ENCODE results near the gene PRAMEF15.
"Not testable (repeated sequence)": the region's sequence is repeated elsewhere in the genome, so short reads cannot be mapped to it uniquely, and the experiment has no call there.

- TF ChIP-seq, protein P1, sequence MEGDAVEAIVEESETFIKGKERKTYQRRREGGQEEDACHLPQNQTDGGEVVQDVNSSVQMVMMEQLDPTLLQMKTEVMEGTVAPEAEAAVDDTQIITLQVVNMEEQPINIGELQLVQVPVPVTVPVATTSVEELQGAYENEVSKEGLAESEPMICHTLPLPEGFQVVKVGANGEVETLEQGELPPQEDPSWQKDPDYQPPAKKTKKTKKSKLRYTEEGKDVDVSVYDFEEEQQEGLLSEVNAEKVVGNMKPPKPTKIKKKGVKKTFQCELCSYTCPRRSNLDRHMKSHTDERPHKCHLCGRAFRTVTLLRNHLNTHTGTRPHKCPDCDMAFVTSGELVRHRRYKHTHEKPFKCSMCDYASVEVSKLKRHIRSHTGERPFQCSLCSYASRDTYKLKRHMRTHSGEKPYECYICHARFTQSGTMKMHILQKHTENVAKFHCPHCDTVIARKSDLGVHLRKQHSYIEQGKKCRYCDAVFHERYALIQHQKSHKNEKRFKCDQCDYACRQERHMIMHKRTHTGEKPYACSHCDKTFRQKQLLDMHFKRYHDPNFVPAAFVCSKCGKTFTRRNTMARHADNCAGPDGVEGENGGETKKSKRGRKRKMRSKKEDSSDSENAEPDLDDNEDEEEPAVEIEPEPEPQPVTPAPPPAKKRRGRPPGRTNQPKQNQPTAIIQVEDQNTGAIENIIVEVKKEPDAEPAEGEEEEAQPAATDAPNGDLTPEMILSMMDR (conservative IDR thresholded peaks at IDR 0.05; ENCODE audit: low read depth, low read length), result not testable (repeated sequence)
- not testable (repeated sequence) for TF ChIP-seq EZH2phosphoT487 (IDR thresholded peaks at IDR 0.05; ENCODE audit: borderline replicate concordance, low read length)
Observed at GRCh38 chr1:13315281-13315680, at the start of gene PRAMEF15.
